ENCODE results near the gene PAFAH1B2.
"Not testable (repeated sequence)": the region's sequence is repeated elsewhere in the genome, so short reads cannot be mapped to it uniquely, and the experiment has no call there.

PAFAH1B2 gene

DNA sequence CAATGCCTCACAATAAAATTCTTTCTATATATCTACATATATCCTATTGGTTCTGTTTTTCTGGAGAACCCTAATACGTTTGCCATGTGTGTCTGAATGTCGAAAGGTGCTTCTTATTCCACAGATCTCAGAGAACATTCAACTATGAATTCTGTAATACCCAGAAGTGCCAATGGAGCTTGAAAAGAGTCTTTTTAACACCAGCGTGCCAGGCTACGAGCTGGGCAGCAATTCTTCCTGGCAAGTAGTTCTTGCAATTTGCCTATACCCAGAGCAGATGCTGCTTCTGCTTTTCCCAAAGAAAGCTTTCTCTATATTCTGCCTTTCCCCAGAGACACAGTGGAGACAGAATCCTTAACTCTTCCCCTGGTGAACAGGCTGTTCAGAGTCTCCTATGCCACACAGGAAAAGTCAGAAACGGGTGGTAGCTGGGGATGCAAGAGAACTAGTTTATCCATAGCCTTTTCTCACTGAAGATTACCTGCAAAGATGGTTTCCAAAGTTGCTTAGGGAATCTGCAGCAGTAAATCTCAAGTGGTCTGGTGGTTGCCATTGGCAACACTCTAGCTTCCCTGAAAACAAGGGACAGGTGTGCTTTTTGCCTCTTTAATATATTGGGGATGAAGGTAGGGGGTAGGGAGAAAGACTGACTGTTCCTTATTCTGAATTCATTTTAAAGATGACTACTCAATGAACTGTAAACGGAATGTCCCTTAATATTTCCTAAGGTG, 16.8 kb upstream of the PAFAH1B2 start:
- no peak for DNase-seq (ENCODE audit: low read depth)

DNA sequence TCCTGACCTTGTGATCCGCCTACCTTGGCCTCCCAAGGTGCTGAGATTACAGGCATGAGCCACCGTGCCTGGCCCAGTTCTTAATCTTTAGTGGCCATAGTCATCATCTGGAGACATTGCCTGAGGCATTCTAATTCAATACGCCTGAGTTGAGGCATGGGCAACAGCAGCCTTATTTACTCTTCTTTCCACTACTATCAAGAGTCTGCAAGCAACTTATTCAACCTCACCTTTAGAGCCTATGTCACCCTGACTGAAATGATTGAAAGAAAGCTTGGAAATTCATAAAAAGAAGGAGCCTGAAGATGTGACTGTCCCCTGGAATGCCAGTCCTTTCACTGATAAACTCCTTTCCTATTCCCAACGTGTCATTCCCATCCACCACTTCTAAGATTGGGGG, 15.8 kb upstream of the PAFAH1B2 start:
- no peak for DNase-seq (ENCODE audit: low read depth)

- DNase-seq (ENCODE audit: low read depth): not testable (repeated sequence)
Measured at GRCh38 chr11:117130396-117130795, 13.7 kb upstream of the PAFAH1B2 start.

DNA sequence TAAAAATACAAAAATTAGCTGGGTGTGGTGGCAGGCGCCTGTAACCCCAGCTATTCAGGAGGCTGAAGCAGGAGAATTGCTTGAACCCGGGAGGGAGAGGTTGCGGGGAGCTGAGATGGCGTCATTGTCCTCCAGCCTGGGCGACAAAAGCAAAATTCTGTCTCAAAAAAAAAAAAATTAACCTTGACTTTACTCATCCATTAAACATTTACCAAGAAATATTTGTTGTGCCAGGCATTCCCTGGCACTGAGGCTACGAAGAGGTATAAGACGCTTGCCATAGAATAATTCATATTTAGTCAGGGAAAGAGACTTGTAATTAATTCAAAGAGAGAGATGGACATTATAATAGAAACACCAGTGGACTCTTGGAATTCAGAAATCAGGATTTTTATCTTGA, 13.2 kb upstream of the PAFAH1B2 start:
- no peak for DNase-seq (ENCODE audit: low read depth)

- no peak for DNase-seq (ENCODE audit: low read depth)
Measured at GRCh38 chr11:117134431-117134830, 9.7 kb upstream of the PAFAH1B2 start.

DNA sequence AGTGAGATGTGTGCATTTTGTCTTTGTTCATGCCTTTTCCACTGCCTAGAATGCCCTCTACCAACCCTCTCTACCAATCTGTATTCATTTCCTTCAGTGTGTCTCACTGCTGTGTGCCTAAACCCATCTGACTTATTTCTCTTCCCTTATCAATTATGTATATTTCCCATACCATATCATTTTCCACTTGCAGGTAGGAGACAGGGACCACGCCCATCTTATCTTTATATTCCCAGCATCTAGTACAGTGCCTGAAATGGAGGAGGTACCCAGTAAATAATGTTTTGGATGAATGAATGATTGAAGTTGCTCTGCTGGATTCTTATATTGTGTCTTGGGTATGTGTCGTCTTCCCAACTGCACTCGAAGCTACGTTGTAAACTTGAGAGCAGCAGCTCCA, 9.1 kb upstream of the PAFAH1B2 start:
- DNase-seq (ENCODE audit: low read depth): not testable (repeated sequence)

DNA sequence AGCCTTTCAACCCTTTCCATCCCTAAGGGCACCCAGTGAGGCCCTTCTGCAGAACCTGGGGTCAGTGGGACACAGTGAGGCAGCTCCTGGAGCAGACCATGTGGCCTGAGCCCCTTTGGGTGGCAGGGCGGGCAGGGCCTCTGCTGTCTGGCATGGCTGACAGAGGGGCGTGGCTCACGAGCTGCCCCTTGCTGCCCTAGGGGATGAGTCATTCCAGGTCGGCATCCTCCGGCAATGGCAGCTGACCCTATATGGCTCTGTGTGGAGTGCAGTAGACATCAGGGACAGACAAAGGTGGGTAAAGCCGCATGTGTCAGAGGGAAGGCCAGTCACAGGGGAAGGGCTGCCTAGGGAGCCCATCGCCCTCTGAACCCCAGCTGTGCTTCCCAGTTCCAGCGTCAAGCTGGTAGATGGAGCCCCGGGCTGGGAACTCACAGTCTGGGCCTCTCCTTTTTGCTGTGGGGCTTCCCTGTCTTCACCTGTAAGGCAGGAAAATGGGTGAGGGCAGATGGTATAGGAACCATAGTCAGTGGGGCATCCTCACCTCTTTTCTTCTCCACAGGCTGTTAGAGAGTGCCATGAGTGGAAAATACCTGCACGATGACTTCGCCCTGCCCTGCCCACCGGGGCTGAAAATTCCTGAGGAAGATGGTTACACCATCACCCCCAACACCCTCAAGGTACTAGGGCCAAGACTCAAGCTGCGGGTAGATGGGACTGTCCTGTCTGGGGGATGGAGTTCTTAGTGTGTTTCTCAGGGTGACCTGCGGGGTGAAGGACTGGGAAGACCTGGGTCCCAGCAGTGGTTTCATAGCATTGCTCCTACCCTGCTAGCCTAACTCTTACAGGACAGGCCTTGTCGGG, 6.6 kb upstream of the PAFAH1B2 start:
- DNase-seq (ENCODE audit: low read depth): not testable (repeated sequence)

DNA sequence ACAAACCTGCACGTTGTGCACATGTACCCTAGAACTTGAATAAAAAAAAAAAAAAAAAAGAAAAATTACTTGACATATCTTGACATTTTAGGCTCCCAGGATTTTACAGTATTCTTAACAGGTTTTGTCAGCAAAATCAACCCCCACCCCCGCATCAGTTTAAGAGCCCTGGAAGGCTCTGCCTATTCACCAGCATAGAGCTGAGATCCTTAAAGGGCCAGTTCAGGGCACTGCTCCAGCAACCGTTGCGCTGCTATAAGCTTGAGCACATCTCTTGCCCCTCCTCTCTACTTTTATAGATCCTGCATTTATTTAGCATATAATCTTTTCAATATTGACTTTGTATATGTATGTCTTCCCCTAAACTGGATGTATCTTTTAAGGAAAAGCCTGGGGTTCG, 697 bp upstream of the PAFAH1B2 start:
- no peak for DNase-seq (ENCODE audit: low read depth)

- DNase-seq (ENCODE audit: low read depth): no peak
Measured at GRCh38 chr11:117144477-117145392, 648 bp downstream of the PAFAH1B2 start.

GRCh38 chr11:117145393-117145761, 1.3 kb downstream of the PAFAH1B2 start:
- no peak for DNase-seq (ENCODE audit: low read depth)

DNA sequence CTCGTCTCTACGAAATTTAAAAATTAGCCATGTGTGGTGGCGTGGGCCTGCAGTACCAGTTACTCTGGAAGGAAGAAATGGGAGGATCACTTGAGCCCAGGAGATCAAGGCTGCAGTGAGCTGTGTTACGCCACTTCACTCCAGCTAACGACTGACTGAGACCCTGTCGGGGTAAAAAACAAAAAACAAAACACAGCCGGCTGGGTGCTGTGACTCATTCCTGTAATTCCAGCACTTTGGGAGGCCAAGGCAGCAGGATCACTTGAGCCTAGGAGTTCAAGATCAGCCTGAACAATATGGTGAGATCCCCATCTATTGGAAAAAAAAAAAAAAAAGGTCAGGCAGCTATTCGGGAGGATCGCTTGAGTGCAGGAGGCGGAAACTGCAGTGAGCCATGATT, 2.4 kb downstream of the PAFAH1B2 start:
- no peak for DNase-seq (ENCODE audit: low read depth)

GRCh38 chr11:117152066-117152465, 8.0 kb downstream of the PAFAH1B2 start:
- DNase-seq (ENCODE audit: low read depth): no peak

- no peak for DNase-seq (ENCODE audit: low read depth)
Measured at GRCh38 chr11:117154468-117154867, 10.4 kb downstream of the PAFAH1B2 start.

- DNase-seq (ENCODE audit: low read depth): no peak
Measured at GRCh38 chr11:117157507-117157906, 13.4 kb downstream of the PAFAH1B2 start.

DNA sequence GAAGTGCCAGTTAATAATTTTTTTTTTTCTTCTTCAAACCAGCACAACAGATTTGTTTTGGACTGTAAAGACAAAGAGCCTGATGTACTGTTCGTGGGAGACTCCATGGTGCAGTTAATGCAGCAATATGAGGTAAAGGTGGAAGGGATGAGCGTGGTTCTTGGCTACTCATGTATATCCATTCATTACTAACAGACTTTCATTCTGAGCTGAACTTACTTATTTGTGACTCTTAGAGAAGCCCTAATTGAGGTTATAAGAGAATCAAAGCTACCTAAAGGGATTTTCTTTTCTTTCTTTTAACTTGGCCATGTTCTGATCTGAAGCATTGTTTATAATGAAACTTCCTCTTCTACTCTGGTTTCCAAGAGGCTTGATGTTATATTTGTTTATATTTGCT, 15.8 kb downstream of the PAFAH1B2 start:
- DNase-seq (ENCODE audit: low read depth): no peak

DNA sequence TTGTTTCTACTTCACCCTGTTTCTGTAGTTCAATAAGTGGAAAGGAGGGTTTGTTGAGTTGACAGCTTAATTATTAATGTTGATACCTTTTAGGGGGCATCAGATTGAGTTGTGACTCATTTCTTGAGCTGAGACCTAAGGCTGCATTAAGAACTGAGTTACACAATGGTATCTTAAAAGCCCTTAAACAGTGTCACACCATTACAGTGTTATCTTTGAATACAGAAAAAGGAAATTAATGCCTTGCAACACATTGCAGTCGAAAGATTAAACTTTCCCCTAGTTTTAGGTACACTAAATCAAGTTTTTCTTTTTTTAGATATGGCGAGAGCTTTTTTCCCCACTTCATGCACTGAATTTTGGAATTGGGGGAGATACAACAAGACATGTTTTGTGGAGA, 16.7 kb downstream of the PAFAH1B2 start:
- no peak for DNase-seq (ENCODE audit: low read depth)

- DNase-seq (ENCODE audit: low read depth): no peak
Measured at GRCh38 chr11:117166491-117166890, 22.4 kb downstream of the PAFAH1B2 start.

DNA sequence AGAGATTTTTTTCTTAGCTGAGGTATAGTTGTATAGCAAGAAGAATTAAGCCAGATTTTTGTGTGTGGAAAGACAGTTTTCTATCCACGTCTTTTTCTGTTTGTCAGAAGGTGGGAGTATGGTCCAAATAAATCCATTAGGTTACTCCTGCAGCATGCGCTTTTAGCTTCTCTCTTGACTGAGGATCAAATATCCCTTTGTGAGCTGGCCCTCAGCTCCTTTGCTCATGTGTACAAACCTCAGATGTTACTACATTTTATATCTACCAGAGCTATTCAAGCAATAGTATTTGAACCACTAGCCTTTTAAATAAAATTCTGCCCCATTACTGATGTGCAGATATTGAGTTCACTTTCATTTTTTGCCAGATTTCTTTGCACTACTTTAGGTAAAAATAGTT, 25.6 kb downstream of the PAFAH1B2 start:
- no peak for DNase-seq (ENCODE audit: low read depth)

GRCh38 chr11:117170210-117170609, 26.1 kb downstream of the PAFAH1B2 start:
- DNase-seq (ENCODE audit: low read depth): no peak

GRCh38 chr11:117171007-117171403, 26.9 kb downstream of the PAFAH1B2 start:
- no peak for DNase-seq (ENCODE audit: low read depth)

- no peak for DNase-seq (ENCODE audit: low read depth)
Measured at GRCh38 chr11:117171404-117172061, 27.4 kb downstream of the PAFAH1B2 start.
